Trophoblast cell (in vitro differentiated cells and primary cell): ENCODE results near the gene CD4.

Experiments
- DNase-seq, 2 donors: peaks; one replicate each; pipeline ENCODE4 v3.0.0-alpha.2; 2016
- H2AFZ ChIP-seq: 2 replicates; pipeline ENCODE4 v1.6.1; 2013; ENCODE audit warnings: low read length, moderate library complexity, mild to moderate bottlenecking; ENCODE audit not compliant: insufficient read depth, poor library complexity
- H2AK5ac ChIP-seq: 2 replicates; pipeline ENCODE4 v1.6.1; 2013; ENCODE audit warnings: mild to moderate bottlenecking, low read length
- H2BK120ac ChIP-seq: 2 replicates; pipeline ENCODE4 v1.6.1; 2013; ENCODE audit warnings: low read length, mild to moderate bottlenecking, moderate library complexity; ENCODE audit not compliant: insufficient read depth, poor library complexity
- H2BK12ac ChIP-seq: 2 replicates; pipeline ENCODE4 v1.6.1; 2013; ENCODE audit warnings: mild to moderate bottlenecking, low read length, moderate library complexity
- H2BK5ac ChIP-seq: 2 replicates; pipeline ENCODE4 v1.6.1; 2013; ENCODE audit warnings: low read length, low read depth, moderate library complexity, mild to moderate bottlenecking; ENCODE audit not compliant: poor library complexity
- H3K14ac ChIP-seq: 2 replicates; pipeline ENCODE4 v1.6.1; 2013; ENCODE audit warnings: mild to moderate bottlenecking, low read length
- H3K18ac ChIP-seq: 2 replicates; pipeline ENCODE4 v1.6.1; 2013; ENCODE audit warnings: mild to moderate bottlenecking, low read length
- H3K23ac ChIP-seq: 2 replicates; pipeline ENCODE4 v1.6.1; 2013; ENCODE audit warnings: low read length
- H3K27ac ChIP-seq: 2 replicates; pipeline ENCODE4 v1.5.1; 2013; ENCODE audit warnings: low read depth, mild to moderate bottlenecking, inconsistent platforms, low read length, moderate library complexity
- H3K27me3 ChIP-seq: 2 replicates; pipeline ENCODE4 v1.6.1; 2013; ENCODE audit warnings: inconsistent platforms, mild to moderate bottlenecking, low read length, moderate library complexity; ENCODE audit not compliant: insufficient read depth
- H3K36me3 ChIP-seq, 2 experiments: 1 replicate in 1 of 2; 2 replicates in 1 of 2; pipeline ENCODE4 v1.6.1; 2013; ENCODE audit warnings: low read length in 2 of 2, mild to moderate bottlenecking in 2 of 2, moderate library complexity in 1 of 2; ENCODE audit not compliant: insufficient read depth in 2 of 2, control insufficient read depth in 1 of 2
- H3K4ac ChIP-seq: 2 replicates; pipeline ENCODE4 v1.6.1; 2013; ENCODE audit warnings: low read depth, mild to moderate bottlenecking, low read length, moderate library complexity
- H3K4me1 ChIP-seq, 2 experiments: 1 replicate in 1 of 2; 2 replicates in 1 of 2; pipeline ENCODE4 v1.6.1; 2013; ENCODE audit warnings: low read length in 2 of 2, mild to moderate bottlenecking in 2 of 2, moderate library complexity in 1 of 2; ENCODE audit not compliant: insufficient read depth in 2 of 2, control insufficient read depth in 1 of 2
- H3K4me2 ChIP-seq: 2 replicates; pipeline ENCODE4 v1.6.1; 2013; ENCODE audit warnings: inconsistent platforms, mild to moderate bottlenecking, low read length, moderate library complexity
- H3K4me3 ChIP-seq: 2 replicates; pipeline ENCODE4 v1.5.1; 2013; ENCODE audit warnings: mild to moderate bottlenecking, low read depth, low read length, inconsistent platforms
- H3K79me1 ChIP-seq: one replicate; pipeline ENCODE4 v1.6.1; 2013; ENCODE audit warnings: low read length
- H3K79me2 ChIP-seq: 2 replicates; pipeline ENCODE4 v1.6.1; 2013; ENCODE audit warnings: low read length, mild to moderate bottlenecking; ENCODE audit not compliant: control insufficient read depth, insufficient read depth, poor library complexity
- H3K9ac ChIP-seq: 2 replicates; pipeline ENCODE4 v1.6.1; 2013; ENCODE audit warnings: mild to moderate bottlenecking, low read length
- H3K9me3 ChIP-seq: 2 replicates; pipeline ENCODE4 v1.6.1; 2013; ENCODE audit warnings: low read depth, mild to moderate bottlenecking, control low read depth, inconsistent platforms, low read length; ENCODE audit not compliant: insufficient read depth
- H4K12ac ChIP-seq: 2 replicates; pipeline ENCODE4 v1.6.1; 2013; ENCODE audit warnings: low read depth, mild to moderate bottlenecking, low read length, moderate library complexity
- H4K8ac ChIP-seq: 2 replicates; pipeline ENCODE4 v1.6.1; 2013; ENCODE audit warnings: low read depth, mild to moderate bottlenecking, low read length, moderate library complexity
- H4K91ac ChIP-seq: one replicate; pipeline ENCODE4 v1.6.1; 2013; ENCODE audit warnings: low read depth, mild to moderate bottlenecking, low read length, moderate library complexity
- WGBS: extraction: QIAGEN DNeasy Blood & Tissue Kit; methylation state at CpG from one replicate; pipeline ENCODE4 v1.1.7; 2013; ENCODE audit warnings: missing lambda C conversion rate; ENCODE audit not compliant: insufficient read length, insufficient coverage; ENCODE audit errors: extremely low coverage; 5-methylcytosine and 5-hydroxymethylcytosine counted together

The CD4 gene

DNA sequence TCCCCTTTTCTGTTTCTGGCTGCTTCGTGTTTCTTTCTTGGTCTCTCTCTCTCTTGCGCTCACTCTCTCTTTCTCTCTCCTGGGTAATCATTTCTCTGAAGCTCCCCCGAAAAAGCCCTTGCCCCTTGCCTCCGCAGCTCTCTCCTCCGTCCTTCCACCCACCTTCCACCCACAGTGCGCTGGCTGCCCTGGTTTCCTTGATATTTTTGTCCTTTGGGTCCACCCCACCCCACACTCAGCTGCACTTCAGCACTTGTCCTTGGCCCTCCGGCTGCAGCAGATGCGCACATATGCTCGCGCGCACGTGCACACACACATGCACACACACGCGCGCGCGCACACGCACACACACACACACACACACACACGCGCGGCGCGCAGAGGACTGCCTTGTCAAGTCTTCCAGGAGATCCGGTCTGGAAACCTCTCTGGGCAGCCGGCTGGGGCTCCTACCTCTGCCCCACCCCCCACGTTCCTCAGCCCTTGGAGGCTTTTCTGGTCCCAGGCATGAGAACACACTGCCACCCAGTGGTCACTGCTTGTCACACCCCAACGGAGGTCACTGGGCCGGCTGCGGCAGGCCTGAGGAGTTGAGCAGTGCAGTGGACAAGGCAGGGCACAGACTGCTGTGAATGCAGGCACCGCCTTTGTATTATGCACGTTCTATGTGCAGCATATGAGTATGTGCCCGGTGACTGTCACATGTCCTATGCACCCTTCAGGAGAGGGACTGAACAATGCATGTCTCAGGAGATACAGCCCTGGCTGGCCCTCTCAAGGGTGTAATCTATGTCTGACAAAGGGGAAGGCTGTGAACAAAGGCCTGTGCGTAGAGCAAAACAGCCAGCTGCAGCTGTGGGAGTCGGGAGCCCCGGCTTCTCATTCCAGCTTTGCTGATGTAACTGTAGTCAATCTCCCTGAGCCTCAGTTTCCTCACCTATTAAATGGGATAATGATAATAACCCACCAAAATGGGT, 10.5 kb upstream of the CD4 start:
- H2BK120ac ChIP-seq: no peak overlapping the region
- no peaks in the 10 kb centered on the region for H3K9me3 ChIP-seq
- H3K4me2 ChIP-seq: peak overlapping the region; percentile 72

DNA sequence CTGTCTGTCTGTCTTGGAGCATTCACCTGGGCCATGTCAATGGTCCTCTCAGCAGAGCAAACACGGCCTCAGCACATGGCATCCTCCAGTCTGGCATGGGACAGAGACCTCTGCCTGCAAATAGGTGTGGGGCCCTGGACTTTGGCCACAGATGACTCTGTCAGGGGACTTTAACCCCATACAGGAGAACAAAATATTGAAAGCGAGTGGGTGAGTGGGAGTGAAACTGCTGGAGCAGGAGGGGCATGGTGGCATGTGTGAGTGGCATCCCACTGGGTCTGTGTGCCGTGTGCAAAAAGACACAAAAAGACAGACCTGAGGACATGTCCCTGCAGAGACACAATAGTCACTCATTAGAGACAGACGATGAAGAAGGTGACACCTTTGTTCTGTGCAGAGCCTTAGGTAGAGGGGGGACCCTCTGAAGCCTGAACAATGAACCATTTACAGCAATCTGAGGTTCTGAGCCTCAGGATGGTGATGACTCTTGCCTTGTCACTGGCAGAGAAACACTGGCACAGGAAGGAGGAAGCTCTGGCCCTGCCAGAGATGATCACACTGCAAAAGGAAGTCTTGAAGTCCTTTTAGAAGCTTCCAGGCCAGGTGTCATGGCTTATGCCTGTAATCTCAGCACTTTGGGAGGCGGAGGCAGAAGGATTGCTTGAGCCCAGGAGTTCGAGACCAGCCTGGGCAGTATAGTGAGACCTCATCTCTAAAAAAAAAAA, 9.5 kb upstream of the CD4 start:
- no peak overlapping the region for H3K14ac ChIP-seq

More for the DNA sequence above, 10.5 kb upstream of the CD4 start:
- Histone ChIP-seq H4K8ac (peak overlapping the region; percentile 26), H4K12ac (no peak overlapping the region), H2BK5ac (no peak overlapping the region), H3K27ac (no peak overlapping the region), H3K4me3 (no peak overlapping the region), H4K91ac (no peak overlapping the region), H3K4me1 (peaks cover 5% of the 10 kb centered on the region in 2 experiments), H3K79me1 (no peaks in the 10 kb centered on the region), H2BK12ac (peak overlapping the region; percentile 15), H3K27me3 (peaks cover 10% of the 10 kb centered on the region), H3K79me2 (no peaks in the 10 kb centered on the region), H2AK5ac (no peak overlapping the region), H2AFZ (peak overlapping the region; percentile 48), H3K23ac (no peak overlapping the region), H3K36me3 (peaks cover 4 to 6% of the 10 kb centered on the region in 2 experiments), H3K14ac (peak overlapping the region; percentile 26), H3K9ac (no peak overlapping the region), H3K18ac (no peak overlapping the region), H3K4ac (no peak overlapping the region)
- WGBS: no CpG with 5 or more reads among the region's 35 CpGs
- peak; percentile 93 to 97 for DNase-seq

GRCh38 chr12:6780573-6780972, 8.8 kb upstream of the CD4 start:
- Histone ChIP-seq H3K4ac (no peak overlapping the region), H3K4me1 (peaks cover 5% of the 10 kb centered on the region in 2 experiments), H4K8ac (no peak overlapping the region), H3K14ac (no peak overlapping the region), H3K9me3 (no peaks in the 10 kb centered on the region), H3K27me3 (peaks cover 3% of the 10 kb centered on the region), H2AFZ (no peak overlapping the region), H2BK12ac (no peak overlapping the region), H3K27ac (no peak overlapping the region), H3K79me1 (no peaks in the 10 kb centered on the region), H3K9ac (no peak overlapping the region), H3K79me2 (no peaks in the 10 kb centered on the region), H3K23ac (no peak overlapping the region), H4K91ac (no peak overlapping the region), H4K12ac (no peak overlapping the region), H2BK5ac (no peak overlapping the region), H3K36me3 (no peaks in the 10 kb centered on the region), H2BK120ac (no peak overlapping the region), H3K4me2 (no peak overlapping the region), H2AK5ac (no peak overlapping the region), H3K18ac (no peak overlapping the region), H3K4me3 (no peak overlapping the region)
- no CpG with 5 or more reads among the region's 6 CpGs for WGBS
- no peak for DNase-seq

More for the DNA sequence above, 9.5 kb upstream of the CD4 start:
- Histone ChIP-seq H4K8ac (no peak overlapping the region), H3K9me3 (no peaks in the 10 kb centered on the region), H3K79me1 (no peaks in the 10 kb centered on the region), H3K27me3 (peaks cover 3% of the 10 kb centered on the region), H3K27ac (no peak overlapping the region), H2BK5ac (no peak overlapping the region), H2AFZ (no peak overlapping the region), H2AK5ac (no peak overlapping the region), H3K9ac (no peak overlapping the region), H3K4me2 (no peak overlapping the region), H4K12ac (no peak overlapping the region), H3K4me3 (no peak overlapping the region), H3K23ac (no peak overlapping the region), H3K79me2 (no peaks in the 10 kb centered on the region), H2BK120ac (no peak overlapping the region), H3K18ac (no peak overlapping the region), H3K4ac (no peak overlapping the region), H4K91ac (no peak overlapping the region), H3K36me3 (peaks cover 4% of the 10 kb centered on the region in 2 experiments), H2BK12ac (no peak overlapping the region), H3K4me1 (peaks cover 5% of the 10 kb centered on the region in 2 experiments)
- no CpG with 5 or more reads among the region's 6 CpGs for WGBS
- no peak for DNase-seq

DNA sequence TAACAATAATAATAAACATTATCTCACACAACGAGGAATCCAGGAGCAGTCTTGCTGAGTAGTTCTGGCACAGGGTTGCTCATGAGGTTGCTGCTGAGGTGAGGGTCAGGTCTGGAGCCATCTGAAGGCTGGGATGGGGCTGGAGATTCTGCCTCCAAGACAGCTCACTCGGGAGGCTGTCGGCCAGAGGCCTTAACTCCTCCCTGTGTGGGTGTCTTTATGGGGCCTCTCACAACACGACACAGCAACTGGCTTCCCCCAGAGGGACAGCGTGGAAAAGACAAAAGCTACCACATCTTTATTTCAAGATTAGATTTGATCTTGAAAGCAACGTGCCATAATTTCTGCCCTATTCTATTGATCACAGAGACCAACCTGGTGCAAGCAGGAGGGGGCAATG, 7.2 kb upstream of the CD4 start:
- Histone ChIP-seq H3K14ac (no peak overlapping the region), H2BK120ac (no peak overlapping the region), H4K12ac (no peak overlapping the region), H3K9ac (no peak overlapping the region), H3K4me3 (no peak overlapping the region), H3K79me1 (no peaks in the 10 kb centered on the region), H2AFZ (no peak overlapping the region), H3K4me2 (no peak overlapping the region), H3K9me3 (no peaks in the 10 kb centered on the region), H3K79me2 (no peaks in the 10 kb centered on the region), H2BK12ac (no peak overlapping the region), H3K23ac (no peak overlapping the region), H4K91ac (no peak overlapping the region), H4K8ac (no peak overlapping the region), H3K4me1 (peaks cover 5% of the 10 kb centered on the region in 2 experiments), H3K4ac (no peak overlapping the region), H3K27me3 (peaks cover 3% of the 10 kb centered on the region), H3K36me3 (no peaks in the 10 kb centered on the region), H2BK5ac (no peak overlapping the region), H3K27ac (no peak overlapping the region), H3K18ac (no peak overlapping the region), H2AK5ac (no peak overlapping the region)
- DNase-seq: no peak
- WGBS: no CpG with 5 or more reads among the region's 6 CpGs
